Mesendoderm (in vitro differentiated cells): Measurements from ENCODE around the gene PRKAR2B.

ENCODE experiments used
- DNase-seq: peaks from one replicate; pipeline ENCODE4 v3.0.0; 2013
- H2AK5ac ChIP-seq: 2 replicates; pipeline ENCODE4 v1.6.1; 2013; ENCODE audit warnings: low read length, inconsistent platforms
- H2BK120ac ChIP-seq: 2 replicates; pipeline ENCODE4 v1.6.1; 2013; ENCODE audit warnings: low read depth, mild to moderate bottlenecking, low read length, moderate library complexity, mixed read lengths
- H2BK15ac ChIP-seq: replicated peaks from 2 replicates; pipeline ENCODE4 v1.6.1; 2013; ENCODE audit warnings: low read depth, mild to moderate bottlenecking, moderate library complexity
- H2BK5ac ChIP-seq: 2 replicates; pipeline ENCODE4 v1.6.1; 2013; ENCODE audit warnings: low read length, inconsistent platforms
- H3K18ac ChIP-seq: 2 replicates; pipeline ENCODE4 v1.6.1; 2013; ENCODE audit warnings: mild to moderate bottlenecking, low read length, mixed read lengths
- H3K23ac ChIP-seq: one replicate; pipeline ENCODE4 v1.6.1; 2013; ENCODE audit warnings: low read length
- H3K27ac ChIP-seq: 2 replicates; pipeline ENCODE4 v1.5.1; 2013; ENCODE audit warnings: low read depth, mild to moderate bottlenecking, inconsistent platforms, low read length, moderate library complexity
- H3K27me3 ChIP-seq: 2 replicates; pipeline ENCODE4 v1.6.1; 2013; ENCODE audit warnings: low read length, control low read depth, mild to moderate bottlenecking, inconsistent platforms; ENCODE audit not compliant: insufficient read depth, poor library complexity
- H3K36me3 ChIP-seq: 2 replicates; pipeline ENCODE4 v1.6.1; 2013; ENCODE audit warnings: low read length, inconsistent platforms; ENCODE audit not compliant: control insufficient read depth, insufficient read depth
- H3K4ac ChIP-seq: one replicate; pipeline ENCODE4 v1.6.1; 2013; ENCODE audit warnings: low read depth, mild to moderate bottlenecking, low read length, moderate library complexity
- H3K4me1 ChIP-seq: 2 replicates; pipeline ENCODE4 v1.6.1; 2013; ENCODE audit warnings: low read depth, low read length, inconsistent platforms; ENCODE audit not compliant: control insufficient read depth
- H3K4me2 ChIP-seq: 2 replicates; pipeline ENCODE4 v1.6.1; 2013; ENCODE audit warnings: low read length
- H3K4me3 ChIP-seq: 2 replicates; pipeline ENCODE4 v1.5.1; 2013; ENCODE audit warnings: mild to moderate bottlenecking, low read length
- H3K56ac ChIP-seq: one replicate; pipeline ENCODE4 v1.6.1; 2013; ENCODE audit warnings: low read length
- H3K79me1 ChIP-seq: 2 replicates; pipeline ENCODE4 v1.6.1; 2013; ENCODE audit warnings: low read length, inconsistent platforms
- H3K79me2 ChIP-seq: 2 replicates; pipeline ENCODE4 v1.6.1; 2013; ENCODE audit warnings: mild to moderate bottlenecking, low read length; ENCODE audit not compliant: control insufficient read depth, insufficient read depth
- H3K9ac ChIP-seq: 2 replicates; pipeline ENCODE4 v1.6.1; 2013; ENCODE audit warnings: low read length, inconsistent platforms
- H4K5ac ChIP-seq: one replicate; pipeline ENCODE4 v1.6.1; 2013; ENCODE audit warnings: low read length
- H4K8ac ChIP-seq: one replicate; pipeline ENCODE4 v1.6.1; 2013; ENCODE audit warnings: low read depth, mild to moderate bottlenecking, control low read depth, low read length, moderate library complexity
- WGBS: extraction: QIAGEN DNeasy Blood & Tissue Kit; methylation state at CpG from one replicate; pipeline ENCODE4 v1.1.7; 2013; ENCODE audit warnings: low lambda C conversion rate, missing lambda C conversion rate; ENCODE audit not compliant: insufficient coverage; ENCODE audit errors: extremely low coverage; 5-methylcytosine and 5-hydroxymethylcytosine counted together

PRKAR2B gene

GRCh38 chr7:107070710-107071109 lies 26.2 kb downstream of the PRKAR2B start:
- no peak overlapping the region for H3K23ac ChIP-seq
- H3K4me1 ChIP-seq = no peaks in the 10 kb centered on the region
- no peak overlapping the region for H3K18ac ChIP-seq
- WGBS = no CpG with 5 or more reads among the region's 2 CpGs
- H3K4me2 ChIP-seq = no peak overlapping the region
- no peak overlapping the region for H3K9ac ChIP-seq
- H2AK5ac ChIP-seq = no peak overlapping the region
- H3K4me3 ChIP-seq = no peak overlapping the region
- no peak overlapping the region for H3K4ac ChIP-seq
- H2BK15ac ChIP-seq = no peak overlapping the region
- no peak overlapping the region for H3K56ac ChIP-seq
- no peak overlapping the region for H3K27ac ChIP-seq
- no peak overlapping the region for H4K5ac ChIP-seq
- DNase-seq = no peak
- H3K27me3 ChIP-seq = no peaks in the 10 kb centered on the region
- no peaks in the 10 kb centered on the region for H3K79me2 ChIP-seq
- no peak overlapping the region for H4K8ac ChIP-seq
- H2BK5ac ChIP-seq = no peak overlapping the region
- no peaks in the 10 kb centered on the region for H3K79me1 ChIP-seq
- H3K36me3 ChIP-seq = no peaks in the 10 kb centered on the region
- no peak overlapping the region for H2BK120ac ChIP-seq

- Histone ChIP-seq H2BK5ac (no peak overlapping the region), H3K56ac (no peak overlapping the region), H3K9ac (no peak overlapping the region), H3K4ac (no peak overlapping the region), H3K79me1 (no peaks in the 10 kb centered on the region), H3K18ac (no peak overlapping the region), H2BK15ac (no peak overlapping the region), H3K27me3 (no peaks in the 10 kb centered on the region), H3K27ac (no peak overlapping the region), H3K4me2 (no peak overlapping the region), H2BK120ac (no peak overlapping the region), H3K4me1 (no peaks in the 10 kb centered on the region), H3K36me3 (no peaks in the 10 kb centered on the region), H4K5ac (no peak overlapping the region), H2AK5ac (no peak overlapping the region), H3K79me2 (no peaks in the 10 kb centered on the region), H3K4me3 (no peak overlapping the region), H3K23ac (no peak overlapping the region), H4K8ac (no peak overlapping the region)
- no peak for DNase-seq
- WGBS = no CpG with 5 or more reads among the region's 3 CpGs
Measured at GRCh38 chr7:107071129-107071528, 26.6 kb downstream of the PRKAR2B start.

GRCh38 chr7:107072133-107072532 lies 27.6 kb downstream of the PRKAR2B start:
- no CpG with 5 or more reads among the region's 1 CpG for WGBS
- Histone ChIP-seq H3K4me2 (no peak overlapping the region), H3K4me3 (no peak overlapping the region)

GRCh38 chr7:107075863-107076574 lies 31.5 kb downstream of the PRKAR2B start:
- Histone ChIP-seq H3K36me3 (no peaks in the 10 kb centered on the region), H4K5ac (no peak overlapping the region), H3K4me1 (peaks cover 7% of the 10 kb centered on the region), H3K4ac (no peak overlapping the region), H3K27me3 (no peaks in the 10 kb centered on the region), H2BK5ac (no peak overlapping the region), H3K79me1 (no peaks in the 10 kb centered on the region), H2BK120ac (no peak overlapping the region), H2AK5ac (no peak overlapping the region), H3K4me3 (no peak overlapping the region), H3K79me2 (no peaks in the 10 kb centered on the region), H3K27ac (no peak overlapping the region), H3K4me2 (no peak overlapping the region), H3K56ac (no peak overlapping the region), H2BK15ac (no peak overlapping the region), H3K18ac (no peak overlapping the region), H3K23ac (no peak overlapping the region), H4K8ac (no peak overlapping the region), H3K9ac (no peak overlapping the region)
- WGBS = no CpG with 5 or more reads among the region's 6 CpGs
- DNase-seq = no peak

More at GRCh38 chr7:107072133-107072532, 27.6 kb downstream of the PRKAR2B start:
- H4K5ac ChIP-seq = no peak overlapping the region
- no peak overlapping the region for H2BK120ac ChIP-seq
- H3K79me1 ChIP-seq = no peaks in the 10 kb centered on the region
- H3K56ac ChIP-seq = no peak overlapping the region
- no peaks in the 10 kb centered on the region for H3K36me3 ChIP-seq
- no peak overlapping the region for H2BK15ac ChIP-seq
- no peak overlapping the region for H2AK5ac ChIP-seq
- no peaks in the 10 kb centered on the region for H3K4me1 ChIP-seq
- no peak overlapping the region for H2BK5ac ChIP-seq
- H4K8ac ChIP-seq = no peak overlapping the region
- H3K79me2 ChIP-seq = no peaks in the 10 kb centered on the region
- H3K23ac ChIP-seq = no peak overlapping the region
- no peak overlapping the region for H3K4ac ChIP-seq
- no peaks in the 10 kb centered on the region for H3K27me3 ChIP-seq
- H3K18ac ChIP-seq = no peak overlapping the region
- DNase-seq = no peak
- no peak overlapping the region for H3K9ac ChIP-seq
- no peak overlapping the region for H3K27ac ChIP-seq

GRCh38 chr7:107076781-107077698 lies 32.5 kb downstream of the PRKAR2B start:
- Histone ChIP-seq H2BK15ac (no peak overlapping the region), H2AK5ac (no peak overlapping the region), H3K9ac (no peak overlapping the region), H3K4me2 (no peak overlapping the region), H3K4me1 (peaks cover 7% of the 10 kb centered on the region), H3K4me3 (no peak overlapping the region), H3K79me2 (no peaks in the 10 kb centered on the region), H3K4ac (no peak overlapping the region), H3K79me1 (no peaks in the 10 kb centered on the region), H3K27ac (no peak overlapping the region), H3K56ac (no peak overlapping the region), H3K27me3 (no peaks in the 10 kb centered on the region), H3K36me3 (no peaks in the 10 kb centered on the region), H2BK5ac (no peak overlapping the region), H3K18ac (no peak overlapping the region), H4K5ac (no peak overlapping the region), H4K8ac (no peak overlapping the region), H2BK120ac (no peak overlapping the region), H3K23ac (no peak overlapping the region)
- no peak for DNase-seq
- WGBS = no CpG with 5 or more reads among the region's 8 CpGs
